ENCODE results near the gene SYNE2.
"Not testable (repeated sequence)": the region's sequence is repeated elsewhere in the genome, so short reads cannot be mapped to it uniquely, and the experiment has no call there.

Gene SYNE2

GRCh38 chr14:64159588-64159987, 306.8 kb downstream of the SYNE2 start:
- no peak for DNase-seq

DNA sequence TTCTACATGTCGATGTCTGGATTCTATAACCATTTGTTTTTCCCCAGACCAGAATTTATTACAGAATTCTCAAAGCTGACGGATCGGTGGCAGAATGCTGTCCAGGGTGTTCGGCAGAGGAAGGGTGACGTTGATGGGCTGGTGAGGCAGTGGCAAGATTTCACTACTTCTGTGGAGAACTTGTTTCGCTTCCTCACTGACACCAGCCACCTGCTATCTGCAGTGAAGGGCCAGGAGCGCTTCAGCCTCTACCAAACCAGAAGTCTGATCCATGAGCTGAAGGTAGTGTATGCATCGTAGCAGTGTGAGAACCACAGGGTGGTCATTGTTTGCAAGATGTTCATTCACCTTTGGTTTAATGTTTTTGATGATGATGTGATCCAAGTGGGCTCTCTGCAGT, 317.4 kb downstream of the SYNE2 start:
- no peak for DNase-seq

GRCh38 chr14:64174922-64175782, 322.3 kb downstream of the SYNE2 start:
- DNase-seq = no peak

- DNase-seq = no peak
Measured at GRCh38 chr14:64176330-64176729, 323.5 kb downstream of the SYNE2 start.

GRCh38 chr14:64178814-64179213, 326.0 kb downstream of the SYNE2 start:
- DNase-seq = no peak

DNA sequence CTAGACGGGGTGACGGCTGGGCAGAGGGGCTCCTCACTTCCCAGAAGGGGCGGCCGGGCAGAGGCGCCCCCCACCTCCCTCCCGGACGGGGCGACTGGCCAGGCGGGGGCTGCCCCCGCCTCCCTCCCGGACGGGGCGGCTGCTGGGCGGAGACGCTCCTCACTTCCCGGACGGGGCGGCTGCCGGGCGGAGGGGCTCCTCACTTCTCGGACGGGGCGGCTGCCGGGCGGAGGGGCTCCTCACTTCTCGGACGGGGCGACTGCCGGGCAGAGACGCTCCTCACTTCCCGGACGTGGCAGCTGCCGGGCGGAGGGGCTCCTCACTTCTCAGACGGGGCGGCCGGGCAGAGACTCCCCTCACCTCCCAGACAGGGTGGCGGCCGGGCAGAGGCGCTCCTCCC, 330.1 kb downstream of the SYNE2 start:
- not testable (repeated sequence) for DNase-seq

GRCh38 chr14:64184103-64184729, 331.4 kb downstream of the SYNE2 start:
- no peak for DNase-seq

GRCh38 chr14:64185184-64185583, 332.4 kb downstream of the SYNE2 start:
- DNase-seq = no peak

DNA sequence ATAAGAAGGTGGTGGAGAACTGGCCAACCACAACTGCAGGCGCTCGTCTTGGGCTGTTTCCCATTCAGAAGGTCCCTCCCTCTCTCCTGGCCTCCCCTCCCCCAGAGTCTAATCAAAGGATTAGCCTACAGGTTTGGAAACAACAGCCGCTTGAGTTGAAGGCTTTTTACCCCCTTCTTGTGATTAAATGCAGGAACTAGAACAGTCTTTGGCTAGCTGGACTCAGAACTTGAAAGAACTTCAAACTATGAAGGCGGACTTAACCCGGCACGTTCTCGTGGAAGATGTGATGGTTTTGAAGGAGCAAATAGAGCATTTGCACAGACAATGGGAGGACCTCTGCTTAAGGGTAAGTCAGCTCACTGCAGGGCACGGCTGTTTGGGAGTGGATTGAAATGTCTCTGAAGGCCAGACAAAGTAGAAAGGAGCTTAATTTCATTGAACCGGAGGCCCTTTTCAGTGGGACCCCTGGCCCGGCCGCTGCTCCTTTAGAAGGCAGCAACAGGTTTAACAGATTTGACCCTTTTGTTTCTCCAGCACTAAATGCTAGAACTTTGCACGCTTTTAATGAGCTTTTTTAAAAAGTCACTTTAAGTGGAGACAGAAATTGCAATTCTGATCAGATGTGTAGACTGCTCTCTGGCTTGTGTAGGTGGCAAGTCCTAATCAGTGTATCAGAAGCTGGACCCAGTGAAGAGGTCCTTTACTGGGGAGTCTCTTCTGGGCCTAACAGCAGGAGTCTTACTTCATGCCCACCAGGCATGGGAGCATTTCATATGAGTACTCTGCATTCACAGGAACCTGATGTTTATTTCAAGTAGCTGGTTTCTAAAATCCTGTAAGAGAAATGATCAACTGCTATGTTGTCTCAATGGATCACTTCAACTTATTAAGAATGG, 333.7 kb downstream of the SYNE2 start:
- no peak for DNase-seq

DNA sequence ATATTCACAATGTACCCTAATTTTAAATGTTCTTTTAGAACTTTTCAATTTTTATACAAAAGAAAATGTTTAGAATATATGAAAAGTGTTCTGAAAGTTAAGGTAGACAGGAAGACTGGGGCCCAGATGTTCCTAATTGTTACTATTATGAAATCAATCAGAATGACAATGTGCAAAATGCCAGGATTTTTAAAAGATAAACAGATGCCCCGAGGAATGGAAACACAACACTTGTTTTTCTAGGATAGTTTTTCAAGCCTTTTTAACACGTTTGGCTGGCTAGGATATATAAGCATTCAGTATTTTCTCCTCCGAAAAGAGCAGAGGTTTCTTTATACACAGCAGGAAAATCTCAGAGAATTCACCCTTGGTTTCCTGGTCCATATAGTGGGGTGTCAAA, 334.5 kb downstream of the SYNE2 start:
- DNase-seq = no peak

- no peak for DNase-seq
Measured at GRCh38 chr14:64190974-64191502, 338.2 kb downstream of the SYNE2 start.

GRCh38 chr14:64191756-64192155, 339.0 kb downstream of the SYNE2 start:
- no peak for DNase-seq

DNA sequence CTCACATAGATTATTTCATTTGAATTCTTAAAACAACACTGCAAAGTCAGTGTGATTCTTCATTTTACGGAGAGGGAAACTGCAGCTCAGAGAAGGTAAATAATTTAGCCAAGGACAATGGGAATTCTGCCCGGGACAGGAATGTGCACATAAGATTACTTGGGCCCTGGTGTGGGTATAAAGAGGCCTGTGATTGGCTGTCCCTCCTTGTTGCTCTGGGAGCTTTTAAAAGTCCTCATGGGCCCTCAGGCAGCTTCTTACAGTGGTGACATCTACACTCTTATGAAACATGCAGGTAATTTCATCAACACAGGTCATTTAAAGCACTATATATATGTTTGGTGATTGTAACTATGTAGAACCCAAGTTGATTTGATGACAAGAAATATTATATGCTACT, 341.0 kb downstream of the SYNE2 start:
- DNase-seq = no peak

DNA sequence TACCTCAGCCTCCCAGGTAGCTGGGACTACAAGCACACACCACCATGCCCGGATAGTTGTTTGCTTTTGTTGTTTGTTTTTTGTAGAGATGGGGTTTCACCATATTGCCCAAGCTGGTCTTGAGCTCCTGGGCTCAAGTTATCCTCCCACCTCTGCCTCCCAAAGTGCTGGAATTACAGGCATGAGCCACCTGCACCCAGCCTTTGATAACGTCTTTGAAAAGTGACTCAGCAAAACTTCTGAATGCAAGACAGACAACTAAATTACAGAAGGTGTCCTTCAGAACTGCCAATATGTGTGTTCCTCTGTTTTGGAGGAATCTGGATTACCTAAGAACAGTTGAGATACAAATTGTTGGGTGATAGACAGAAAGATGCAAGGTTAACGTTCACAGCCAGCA, 341.6 kb downstream of the SYNE2 start:
- DNase-seq = no peak

GRCh38 chr14:64195199-64195598, 342.4 kb downstream of the SYNE2 start:
- no peak for DNase-seq

DNA sequence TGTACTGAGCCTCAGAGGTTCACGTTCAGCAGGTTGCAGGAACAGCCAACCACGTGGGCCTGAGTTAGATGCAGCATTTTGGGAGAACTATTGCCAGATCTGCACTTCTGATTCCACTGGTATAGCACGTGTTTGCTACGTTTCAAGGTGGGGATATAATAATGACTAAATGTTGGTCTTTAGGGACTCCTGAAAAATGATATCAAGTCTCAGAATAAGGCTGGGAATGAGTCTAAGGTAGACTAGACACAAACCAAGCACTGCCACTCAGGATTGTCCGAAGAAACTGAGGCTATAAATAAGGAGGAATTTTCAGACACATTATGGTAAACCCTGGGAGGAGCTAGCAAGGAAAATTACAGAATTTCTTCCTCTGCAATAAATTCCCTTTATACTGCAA, 343.3 kb downstream of the SYNE2 start:
- DNase-seq = no peak

DNA sequence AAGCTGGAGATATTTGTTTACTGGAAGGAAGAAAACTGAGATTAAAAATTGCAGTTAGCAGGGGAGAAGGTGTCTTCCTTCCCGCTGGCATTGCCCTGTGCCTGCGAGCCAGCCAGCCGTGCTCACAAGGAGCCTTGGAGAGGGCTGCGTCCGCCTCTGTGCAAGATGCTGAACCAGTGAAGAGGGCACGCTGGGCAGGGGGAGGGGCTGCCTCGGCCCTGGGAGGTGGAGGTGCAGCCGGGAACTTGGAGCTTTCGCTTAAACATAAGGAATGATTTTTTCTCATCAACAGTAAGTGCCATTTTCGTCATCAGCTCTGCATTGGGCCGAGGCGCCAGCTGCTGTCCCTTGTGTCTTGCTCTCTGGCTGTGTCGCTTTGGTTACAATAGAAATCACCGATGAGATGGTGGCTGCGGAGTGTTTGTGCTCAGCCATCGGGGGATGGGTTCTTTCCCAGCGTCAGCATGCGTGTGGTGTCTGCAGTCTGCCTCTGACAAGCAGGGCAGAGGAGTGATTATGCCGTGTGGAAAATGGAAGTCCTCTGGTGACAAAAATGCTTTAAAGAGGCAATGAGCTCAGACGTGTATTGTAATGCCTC, 344.1 kb downstream of the SYNE2 start:
- DNase-seq = peak; percentile 28

GRCh38 chr14:64197996-64198395, 345.2 kb downstream of the SYNE2 start:
- no peak for DNase-seq

GRCh38 chr14:64198486-64198885, 345.7 kb downstream of the SYNE2 start:
- DNase-seq = no peak

GRCh38 chr14:64200170-64200569, 347.4 kb downstream of the SYNE2 start:
- no peak for DNase-seq

DNA sequence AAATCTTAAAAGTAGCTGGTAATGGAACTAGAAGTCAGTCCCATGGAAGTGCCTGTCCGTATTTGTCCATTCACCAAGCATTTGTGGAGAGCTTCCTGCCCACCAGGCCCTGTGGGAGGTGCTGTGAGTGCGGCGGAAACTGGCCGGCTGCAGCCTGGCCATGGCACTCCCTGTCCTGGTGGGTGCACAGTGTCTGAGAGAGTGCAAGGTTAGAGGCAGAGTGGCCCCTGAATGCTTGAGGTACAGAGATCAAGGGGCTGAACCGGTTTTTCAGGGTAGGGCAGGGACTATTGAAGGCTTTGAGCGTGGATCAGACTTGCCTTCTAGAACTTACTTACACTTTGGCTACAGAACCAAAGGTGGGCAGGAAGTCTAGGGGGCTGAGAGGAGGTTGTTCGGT, 348.5 kb downstream of the SYNE2 start:
- DNase-seq = no peak

- no peak for DNase-seq
Measured at GRCh38 chr14:64201921-64202545, 349.2 kb downstream of the SYNE2 start.
